Adrenal gland (tissue), 5 donors: ENCODE results near the gene SLC22A14.

ENCODE experiments used
- CTCF ChIP-seq, 6 experiments: fragments of 450-650 bp in 4 of 6; fragments of 200-600 bp in 2 of 6; sonication (generic) in 1 of 6; IDR thresholded peaks; 1 replicate in 5 of 6; 2 replicates in 1 of 6; pipeline versions ENCODE4 v1.5.1 to v1.8.0; 2016 to 2021; ENCODE audit warnings: antibody characterized with exemption in 6 of 6, mild to moderate bottlenecking in 2 of 6, moderate library complexity in 1 of 6
- POLR2A ChIP-seq, 2 donors: fragments of 450-650 bp; IDR thresholded peaks; one replicate each; pipeline ENCODE4 v1.6.1; 2017; ENCODE audit warnings: antibody characterized with exemption in 2 of 2, mild to moderate bottlenecking in 2 of 2, moderate library complexity in 1 of 2
- donor health status: DM: no; HTN: no; CAD: no.

- TF ChIP-seq CTCF (IDR thresholded peaks at IDR 0.05) (no peak), POLR2A (IDR thresholded peaks at IDR 0.05) (no peak)
Measured at GRCh38 chr3:38345879-38346586, 63.9 kb downstream of the SLC22A14 start.
